ENCODE measurements around the gene HYAL3. TPM values are rescaled to one million over a fixed set of nuclear protein-coding genes. Genes with fewer than 3 reads are reported as not detected.

HYAL3 gene
- total RNA-seq, 2 donors from 2014 or later: 4.1 to 10.7 TPM

- H3K4me1 ChIP-seq (replicated peaks): peaks cover 9% of the 10 kb centered on the region
- no peak for DNase-seq (ENCODE audit: low spot score)
- H3K4me3 ChIP-seq: no peak overlapping the region
- H3K27ac ChIP-seq: peak overlapping the region; percentile 86 to 88
- TF ChIP-seq POLR2AphosphoS5 (IDR thresholded peaks at IDR 0.05): no peak
- WGBS: 78% methylated on average over 12 of the region's 12 CpGs
- H3K9me3 ChIP-seq: no peaks in the 10 kb centered on the region
- peaks cover 5 to 18% of the 10 kb centered on the region in 2 donors for H3K36me3 ChIP-seq
- H3K27me3 ChIP-seq (replicated peaks; ENCODE audit: insufficient read depth): no peaks in the 10 kb centered on the region
- intact Hi-C loops (cut with DNase I): no loop called here
Measured at GRCh38 chr3:50293079-50293801, 6.0 kb downstream of the HYAL3 start.

GRCh38 chr3:50292159-50293078 is 6.8 kb downstream of the HYAL3 start, which contains the start of gene IFRD2:
Gene IFRD2 (minus strand): TSS chr3:50292429. CDS start chr3:50292274, 155 bp downstream.
- H3K27ac ChIP-seq: peak within 1 kb of the TSS; percentile 86 to 88
- peak; percentile 99 for TF ChIP-seq POLR2AphosphoS5 (IDR thresholded peaks at IDR 0.05)
- TF ChIP-seq POLR2A (IDR thresholded peaks at IDR 0.05): peak; percentile 69
- TF ChIP-seq CTCF (IDR thresholded peaks at IDR 0.05): peak in 2 of 4 experiments; percentile 9 to 33
- no peaks in the 10 kb centered on the region for H3K27me3 ChIP-seq (replicated peaks; ENCODE audit: insufficient read depth)
- H3K4me3 ChIP-seq: peak within 1 kb of the TSS; percentile 88 to 92
- DNase-seq (ENCODE audit: low spot score): peak; percentile 98
- intact Hi-C loops (cut with DNase I): no loop called here
- H3K4me1 ChIP-seq (replicated peaks): peaks cover 5% of the 10 kb centered on the region
- under 1% methylated on average over 67 of the region's 67 CpGs for WGBS
- H3K9me3 ChIP-seq: no peaks in the 10 kb centered on the region
- peaks cover 10 to 22% of the 10 kb centered on the region in 2 donors for H3K36me3 ChIP-seq

GRCh38 chr3:50290161-50290641 is 9.0 kb downstream of the HYAL3 start:
- intact Hi-C loops (cut with DNase I): no loop called here
- H3K36me3 ChIP-seq: peaks cover 11 to 22% of the 10 kb centered on the region in 2 donors
- peaks cover 5% of the 10 kb centered on the region for H3K4me1 ChIP-seq (replicated peaks)
- no peak overlapping the region for H3K4me3 ChIP-seq
- DNase-seq (ENCODE audit: low spot score): no peak
- H3K9me3 ChIP-seq: no peaks in the 10 kb centered on the region
- TF ChIP-seq POLR2AphosphoS5 (IDR thresholded peaks at IDR 0.05) (no peak), CTCF (IDR thresholded peaks at IDR 0.05) (no peak), POLR2A (IDR thresholded peaks at IDR 0.05) (no peak)
- H3K27ac ChIP-seq: no peak overlapping the region
- no peaks in the 10 kb centered on the region for H3K27me3 ChIP-seq (replicated peaks; ENCODE audit: insufficient read depth)
- 88% methylated on average over 16 of the region's 16 CpGs for WGBS

- DNase-seq (ENCODE audit: low spot score): no peak
- H3K4me1 ChIP-seq (replicated peaks): peaks cover 5% of the 10 kb centered on the region
- peaks cover 11 to 22% of the 10 kb centered on the region in 2 donors for H3K36me3 ChIP-seq
- no peak overlapping the region for H3K27ac ChIP-seq
- H3K9me3 ChIP-seq: no peaks in the 10 kb centered on the region
- H3K4me3 ChIP-seq: no peak overlapping the region
- intact Hi-C loops (cut with DNase I): loop anchor here (10.0 kb wide), 1 partner anchor 1154 kb away; the partner anchor contains the start of gene LAMB2
- TF ChIP-seq POLR2AphosphoS5 (IDR thresholded peaks at IDR 0.05) (no peak), POLR2A (IDR thresholded peaks at IDR 0.05) (no peak), CTCF (IDR thresholded peaks at IDR 0.05) (no peak)
- H3K27me3 ChIP-seq (replicated peaks; ENCODE audit: insufficient read depth): no peaks in the 10 kb centered on the region
- 91% methylated on average over 6 of the region's 6 CpGs for WGBS
Measured at GRCh38 chr3:50289130-50289529, 10.1 kb downstream of the HYAL3 start.

All from prostate gland (tissue), 2 donors.